IPS-18c (cell line): ENCODE measurements around the gene CXCL14.

Experiments used
- H3K4me3 ChIP-seq: 2 replicates; pipeline ENCODE4 v1.7.0; 2013; ENCODE audit warnings: low read depth, mild to moderate bottlenecking, low read length, moderate library complexity; ENCODE audit not compliant: insufficient read depth
- H3K9me3 ChIP-seq: one replicate; pipeline ENCODE4 v1.6.1; 2013; ENCODE audit warnings: mild to moderate bottlenecking, low read length, moderate library complexity; ENCODE audit not compliant: control insufficient read depth, insufficient read depth

The CXCL14 gene, protein sequence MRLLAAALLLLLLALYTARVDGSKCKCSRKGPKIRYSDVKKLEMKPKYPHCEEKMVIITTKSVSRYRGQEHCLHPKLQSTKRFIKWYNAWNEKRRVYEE

DNA sequence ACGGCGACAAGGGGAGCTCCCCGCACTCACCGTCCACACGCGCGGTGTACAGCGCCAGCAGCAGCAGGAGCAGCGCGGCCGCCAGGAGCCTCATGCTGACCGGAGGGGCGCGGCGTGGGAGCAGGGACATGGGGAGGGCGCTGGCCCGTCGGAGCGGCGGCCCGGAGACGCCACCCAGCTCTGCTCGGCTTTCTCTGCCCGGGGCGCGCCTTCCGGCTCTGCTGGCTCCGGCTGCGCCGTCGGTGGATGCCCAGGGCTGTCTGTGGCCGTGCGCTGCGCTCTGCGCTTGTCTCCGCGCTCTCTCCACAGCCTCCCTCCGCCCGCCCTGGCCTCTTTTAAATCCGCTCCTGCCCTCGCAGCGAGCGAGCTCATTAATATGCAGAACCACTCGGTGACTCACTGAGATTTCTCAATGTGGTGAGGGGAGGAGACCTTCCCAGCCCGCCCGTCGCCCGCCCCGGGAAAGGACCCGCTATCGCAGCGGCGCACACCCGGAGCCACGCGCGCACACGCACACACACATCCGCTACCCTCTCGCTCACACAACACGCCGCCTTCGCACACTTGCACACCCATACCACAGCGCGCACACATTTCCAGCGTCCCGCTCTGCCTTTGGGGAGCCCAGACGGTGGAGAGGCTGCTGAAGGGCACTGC lies at the start of gene CXCL14:
CXCL14 (minus strand) TSS at position 307 of the 657 bp plus-strand sequence; CDS start at position 94, 213 bp downstream.
- H3K4me3 ChIP-seq: peak within 1 kb of the TSS; percentile 63
- H3K9me3 ChIP-seq: no peaks in the 10 kb centered on the region

DNA sequence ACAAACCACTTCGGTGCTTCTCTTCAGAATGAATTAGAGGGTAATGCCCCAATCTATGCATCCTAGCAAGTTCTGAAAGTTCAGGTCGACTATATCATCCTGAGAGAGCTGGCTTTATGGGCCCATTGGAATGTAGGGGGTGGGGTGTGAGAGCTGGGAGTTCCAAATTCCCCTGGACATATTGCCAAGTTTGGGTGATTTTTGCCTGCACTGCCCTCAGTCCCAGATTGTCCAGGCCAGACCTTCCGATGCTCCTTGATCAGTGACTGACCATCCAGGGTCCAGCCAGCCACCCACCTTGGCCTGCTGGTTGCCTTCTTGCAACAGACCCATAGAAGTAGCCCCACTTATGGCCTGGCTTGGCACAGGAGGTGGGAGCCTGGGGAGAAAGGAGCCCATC lies 47.8 kb upstream of the CXCL14 start:
- Histone ChIP-seq H3K9me3 (no peaks in the 10 kb centered on the region), H3K4me3 (no peak overlapping the region)

DNA sequence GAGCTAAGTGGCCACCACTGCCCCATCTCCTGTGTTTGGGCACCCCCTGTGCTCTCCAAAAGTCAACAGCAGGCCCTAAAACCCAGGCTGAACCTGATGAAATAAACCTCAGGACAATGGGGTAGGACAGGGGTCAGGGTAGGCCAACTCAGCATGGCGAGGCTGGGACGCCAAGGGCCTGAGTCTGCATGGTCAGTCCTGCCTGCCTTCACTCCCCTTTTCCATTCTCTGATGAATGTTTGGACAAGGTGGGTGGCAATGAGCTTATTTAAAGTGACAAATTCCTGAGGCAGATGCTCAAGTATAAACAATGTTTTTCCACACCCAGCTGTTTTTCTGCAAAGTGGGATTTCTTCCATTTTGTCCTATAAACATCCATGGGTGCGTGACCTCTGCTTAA lies 47.2 kb upstream of the CXCL14 start:
- Histone ChIP-seq H3K4me3 (no peak overlapping the region), H3K9me3 (no peaks in the 10 kb centered on the region)

DNA sequence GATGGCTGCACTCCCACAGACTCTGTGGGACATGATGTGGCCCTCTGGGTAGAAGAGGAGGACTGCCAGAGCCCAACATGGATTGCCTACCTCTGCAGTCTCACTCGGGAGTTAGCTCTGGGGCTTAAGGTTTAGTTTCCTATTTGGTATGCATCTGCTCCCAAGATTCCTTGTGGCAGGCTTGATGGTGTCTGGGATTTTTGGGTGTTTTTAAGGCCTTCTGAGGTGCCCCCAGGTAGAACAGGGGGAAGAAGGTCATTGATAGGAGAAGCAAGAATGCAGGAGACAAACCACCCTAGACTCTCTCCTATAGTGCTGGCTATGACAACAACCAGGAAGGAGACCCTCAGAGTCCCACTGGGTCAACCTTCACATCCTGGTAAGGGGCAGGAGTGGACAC lies 46.7 kb upstream of the CXCL14 start:
- Histone ChIP-seq H3K4me3 (no peak overlapping the region), H3K9me3 (no peaks in the 10 kb centered on the region)

DNA sequence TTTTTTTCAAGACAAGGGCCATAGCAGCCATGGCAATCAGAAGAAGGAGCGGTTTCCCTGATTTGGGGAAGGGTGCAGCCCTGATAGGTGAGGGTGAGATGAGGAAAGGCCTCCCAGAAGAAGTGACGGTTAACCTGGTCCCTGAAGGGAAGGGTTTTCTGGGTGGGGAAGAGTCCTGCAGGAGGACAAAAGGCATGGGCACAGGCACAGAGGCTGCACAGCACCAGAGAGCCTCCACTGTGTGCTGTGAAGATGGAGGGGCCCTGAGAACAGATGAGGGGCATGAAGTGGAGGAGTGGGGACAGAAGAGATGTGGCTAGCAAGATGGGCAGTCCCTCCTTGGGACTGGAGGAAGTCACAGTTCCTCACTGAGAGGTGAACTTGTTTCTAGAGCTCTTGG lies 46.3 kb upstream of the CXCL14 start:
- no peak overlapping the region for H3K4me3 ChIP-seq
- no peaks in the 10 kb centered on the region for H3K9me3 ChIP-seq

DNA sequence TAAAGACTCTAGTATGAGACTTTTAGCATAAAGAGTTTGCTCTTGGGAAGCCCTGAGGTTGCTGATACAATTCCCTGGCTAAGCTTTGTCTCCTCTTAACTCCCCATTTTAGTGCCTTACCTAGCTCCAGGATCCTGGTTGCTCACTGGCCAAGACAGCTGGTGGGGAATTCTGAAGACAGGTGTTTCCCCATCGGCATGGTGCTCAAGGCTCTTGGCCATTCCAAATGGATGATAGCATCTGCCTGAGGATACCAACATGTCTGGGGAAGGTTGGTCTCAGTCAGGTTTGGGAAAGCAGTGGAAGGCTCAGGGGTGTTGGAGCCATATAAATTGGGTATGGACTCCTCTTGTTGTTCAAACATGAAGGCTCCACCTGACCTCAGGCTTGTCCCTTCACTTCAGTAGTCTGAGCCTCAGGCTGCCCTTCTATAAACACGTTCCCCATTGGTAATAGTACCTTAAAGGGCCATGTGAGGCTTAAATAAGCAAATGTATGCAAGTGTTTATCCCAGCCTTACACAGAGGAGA lies 44.5 kb upstream of the CXCL14 start:
- H3K9me3 ChIP-seq: no peaks in the 10 kb centered on the region
- H3K4me3 ChIP-seq: no peak overlapping the region

DNA sequence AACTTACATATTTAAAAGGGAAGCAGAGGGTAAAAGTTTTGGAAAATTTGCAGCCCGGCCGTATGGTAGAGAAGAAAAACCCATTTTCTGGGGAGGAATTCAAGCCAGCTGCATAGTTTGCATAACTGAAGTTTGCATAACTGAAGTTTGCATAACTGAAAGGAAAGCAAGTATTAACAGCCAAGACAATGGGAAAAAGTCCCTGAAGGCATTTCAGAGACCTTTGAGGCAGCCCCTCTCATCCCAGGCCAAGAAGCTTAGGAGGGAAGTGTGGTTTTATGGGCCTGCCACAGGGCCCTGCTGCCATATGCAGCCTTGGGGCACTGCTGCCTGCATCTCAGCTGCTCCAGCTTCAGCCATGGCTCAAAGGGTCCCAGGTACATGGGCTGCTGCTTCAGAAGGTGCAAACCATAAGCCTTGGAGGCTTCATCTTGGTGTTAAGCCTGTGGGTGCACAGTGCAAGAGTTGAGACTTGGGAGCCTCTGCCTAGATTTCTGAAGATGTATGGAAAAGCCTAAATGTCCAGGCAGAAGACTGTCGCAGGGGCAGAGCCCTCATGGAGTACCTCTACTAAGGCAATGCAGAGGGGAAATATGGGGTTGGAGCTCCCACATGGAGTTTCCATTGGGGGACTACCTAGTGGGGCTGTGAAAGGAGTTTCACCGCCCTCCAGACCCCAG lies 36.9 kb upstream of the CXCL14 start:
- H3K4me3 ChIP-seq: no peak overlapping the region
- peaks cover 2% of the 10 kb centered on the region for H3K9me3 ChIP-seq

DNA sequence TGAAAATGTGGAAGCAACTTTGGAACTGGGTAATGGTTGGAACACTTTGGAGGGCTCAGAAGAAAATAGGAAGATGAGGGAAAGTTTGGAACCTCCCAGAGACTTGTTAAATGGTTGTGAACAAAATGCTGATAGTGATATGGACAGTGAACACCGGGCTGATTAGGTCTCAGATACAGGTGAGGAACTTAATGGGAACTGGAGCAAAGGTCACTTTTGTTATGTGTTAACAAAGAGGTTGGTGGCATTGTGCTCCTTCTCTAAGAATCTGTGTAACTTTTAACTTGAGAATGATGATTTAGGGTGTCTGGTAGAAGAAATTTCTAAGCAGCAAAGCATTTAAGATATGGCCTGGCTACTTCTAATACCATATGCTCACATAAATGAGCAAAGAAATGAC lies 36.4 kb upstream of the CXCL14 start:
- peaks cover 2% of the 10 kb centered on the region for H3K9me3 ChIP-seq
- H3K4me3 ChIP-seq: no peak overlapping the region

DNA sequence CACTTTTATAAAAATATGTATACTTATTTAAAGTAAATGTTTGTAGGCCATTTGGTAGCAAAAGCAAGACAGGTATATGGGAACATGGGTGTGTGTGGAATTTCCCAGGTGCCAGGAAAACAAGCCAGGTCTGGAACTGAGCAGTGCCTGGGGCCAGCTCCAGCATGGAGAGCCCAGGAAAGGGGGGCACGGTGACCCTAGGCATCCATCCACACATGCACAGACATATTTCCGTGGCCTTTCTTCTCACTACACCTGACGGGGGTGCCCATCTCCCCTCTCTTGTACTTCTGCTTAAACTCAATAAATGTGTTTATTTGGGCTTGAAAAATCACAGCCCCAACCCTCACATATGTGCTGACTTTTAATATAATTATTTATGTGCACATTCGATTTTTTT lies 31.2 kb upstream of the CXCL14 start:
- H3K4me3 ChIP-seq: no peak overlapping the region
- H3K9me3 ChIP-seq: no peaks in the 10 kb centered on the region

DNA sequence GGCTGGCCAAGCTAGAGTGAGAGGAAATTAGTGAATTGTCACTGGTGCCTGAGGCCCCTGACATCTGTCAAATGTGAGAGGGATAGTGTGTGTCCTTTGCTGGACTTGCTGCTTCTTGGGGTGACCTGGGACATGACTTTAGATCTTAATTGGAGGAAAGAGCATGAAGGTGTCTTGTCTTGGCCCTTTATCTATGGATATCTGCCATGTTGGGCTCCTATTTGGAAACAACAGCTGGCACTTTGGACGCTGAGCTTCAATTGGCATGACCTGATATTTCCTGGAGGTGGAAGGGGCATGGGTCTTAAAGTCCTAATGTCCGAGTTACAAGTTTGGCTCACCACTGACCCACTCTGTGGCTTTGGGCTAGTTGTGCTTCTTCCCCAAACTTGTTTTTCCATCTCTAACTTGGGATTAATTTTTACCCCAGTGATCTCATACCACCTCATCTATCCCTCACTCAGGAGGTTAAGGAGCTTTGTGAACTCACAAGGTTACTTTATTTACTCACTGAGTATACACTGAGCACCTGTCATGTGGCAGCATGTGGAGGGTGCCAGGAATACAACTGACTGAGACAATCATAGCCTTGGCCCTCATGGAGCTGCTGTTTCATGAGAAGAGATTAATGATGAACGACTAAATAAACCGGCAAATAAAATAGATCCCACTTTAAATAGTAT lies 30.1 kb upstream of the CXCL14 start:
- Histone ChIP-seq H3K9me3 (no peaks in the 10 kb centered on the region), H3K4me3 (no peak overlapping the region)

DNA sequence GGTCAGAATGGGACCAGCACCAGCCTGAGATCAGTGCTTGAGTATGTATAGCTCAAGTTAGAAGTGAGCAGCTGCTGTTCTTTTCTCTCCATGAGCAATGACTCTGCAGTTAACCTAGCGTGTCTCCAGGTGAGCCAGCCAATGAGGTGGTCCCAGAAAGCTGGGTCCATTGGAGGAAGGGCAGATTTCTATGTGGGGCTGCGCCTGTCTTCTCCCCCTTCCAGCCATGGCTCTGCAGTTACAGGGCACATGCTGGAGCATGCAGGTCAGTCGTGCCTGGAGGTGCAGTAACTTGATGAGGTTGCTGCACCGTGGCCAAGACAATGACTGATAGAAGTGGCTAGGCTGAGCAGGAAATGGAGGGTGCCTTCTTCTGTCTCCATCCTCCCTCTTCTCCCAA lies 29.6 kb upstream of the CXCL14 start:
- no peak overlapping the region for H3K4me3 ChIP-seq
- no peaks in the 10 kb centered on the region for H3K9me3 ChIP-seq

DNA sequence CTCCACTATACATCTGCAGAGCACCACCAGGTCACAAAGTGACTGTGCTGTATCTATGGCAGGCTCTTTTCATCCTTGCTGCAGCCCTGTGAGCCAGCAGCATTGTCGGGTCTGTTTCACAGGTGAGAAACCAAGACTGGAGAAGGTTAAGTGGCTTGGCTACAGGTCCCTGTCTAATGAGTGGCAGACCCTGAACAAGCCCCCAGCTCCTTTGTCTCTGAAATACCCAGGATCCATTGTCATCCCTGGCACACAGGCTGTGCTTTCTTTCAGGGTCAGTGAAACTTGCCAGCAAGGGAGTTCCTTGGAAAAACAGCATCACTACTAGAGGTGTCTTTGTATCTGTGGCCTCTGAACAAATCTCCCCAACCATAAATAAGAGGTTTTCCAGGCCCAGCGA lies 27.6 kb upstream of the CXCL14 start:
- H3K4me3 ChIP-seq: no peak overlapping the region
- no peaks in the 10 kb centered on the region for H3K9me3 ChIP-seq

DNA sequence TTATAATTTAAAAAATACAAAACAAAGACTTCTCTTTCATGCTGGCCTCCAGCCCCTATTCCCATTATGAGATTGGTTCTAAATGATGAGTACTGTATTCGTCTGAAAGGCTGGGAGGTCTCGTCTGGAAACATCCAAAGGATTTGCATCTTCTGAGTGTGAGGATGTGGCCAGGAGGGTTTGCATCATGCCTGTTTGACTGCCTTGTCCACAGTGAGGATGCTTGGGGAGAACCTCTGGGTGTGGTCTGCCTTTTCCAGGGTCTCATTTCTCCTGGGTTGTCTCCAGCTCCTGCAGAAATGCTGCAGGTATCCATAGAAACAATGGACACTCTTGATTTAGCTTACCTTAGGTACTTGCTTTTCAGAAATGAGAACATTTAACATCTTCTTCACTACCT lies 26.4 kb upstream of the CXCL14 start:
- H3K4me3 ChIP-seq: no peak overlapping the region
- no peaks in the 10 kb centered on the region for H3K9me3 ChIP-seq

DNA sequence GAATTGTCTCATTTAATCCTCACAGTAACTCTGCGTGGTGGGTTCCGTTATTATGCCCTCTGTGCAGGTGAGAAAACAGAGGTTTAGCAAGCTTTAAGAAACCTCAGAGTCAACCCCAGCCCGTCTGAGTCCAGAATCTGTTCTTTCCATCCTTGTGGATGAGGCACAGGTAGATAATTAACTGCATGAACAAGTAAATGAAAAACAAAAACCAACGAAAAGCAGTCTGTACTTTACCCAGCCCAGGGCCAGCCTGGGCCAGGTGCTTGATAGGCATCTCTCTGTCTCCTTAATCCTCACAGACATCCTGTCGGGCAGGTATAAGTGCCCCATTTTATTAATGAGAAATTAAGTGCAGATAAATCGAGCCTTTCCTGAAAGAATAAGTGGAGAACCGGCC lies 25.3 kb upstream of the CXCL14 start:
- H3K9me3 ChIP-seq: no peaks in the 10 kb centered on the region

DNA sequence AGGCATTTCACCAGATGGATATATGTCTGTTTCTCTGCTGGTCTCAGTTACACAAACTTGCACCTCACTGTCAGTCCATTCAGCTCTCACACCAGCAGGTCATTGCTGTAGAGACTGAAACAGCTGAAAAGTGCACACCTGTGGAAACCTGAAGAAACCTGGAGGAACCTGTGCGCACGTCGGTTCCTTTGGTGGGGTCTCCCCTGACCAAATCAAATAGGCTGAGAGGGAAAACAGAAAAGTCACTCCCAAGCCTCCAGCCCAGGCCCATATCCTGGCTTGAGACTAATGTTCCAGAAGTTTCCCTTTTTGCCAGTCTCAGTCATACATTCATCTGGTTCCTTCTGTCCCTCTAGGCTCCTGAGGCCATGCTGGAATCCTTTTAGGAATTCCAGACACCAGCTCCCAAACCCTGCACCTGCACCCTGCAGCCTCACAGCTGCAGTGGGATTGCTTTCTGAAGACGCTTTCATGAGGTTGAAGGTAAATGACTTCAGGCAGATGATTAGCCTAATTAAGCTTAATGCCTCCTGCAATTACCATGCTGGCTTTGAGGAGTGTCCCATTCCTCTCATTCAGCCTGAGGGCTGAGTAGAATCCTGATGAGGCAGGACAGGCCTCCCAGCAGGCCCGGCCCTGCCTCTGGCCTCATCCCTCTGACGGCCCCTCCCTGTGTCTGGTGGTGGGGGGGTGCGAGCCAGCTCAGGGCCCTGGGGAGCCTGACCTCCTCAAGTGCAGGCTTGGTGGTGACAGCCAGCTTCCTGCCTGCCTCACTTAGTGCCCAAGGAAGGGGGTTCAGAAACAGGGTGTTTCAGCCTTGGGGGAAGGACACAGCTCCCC lies 24.3 kb upstream of the CXCL14 start:
- no peaks in the 10 kb centered on the region for H3K9me3 ChIP-seq
- H3K4me3 ChIP-seq: no peak overlapping the region

More for the DNA sequence above, 25.3 kb upstream of the CXCL14 start:
- H3K4me3 ChIP-seq: no peak overlapping the region

DNA sequence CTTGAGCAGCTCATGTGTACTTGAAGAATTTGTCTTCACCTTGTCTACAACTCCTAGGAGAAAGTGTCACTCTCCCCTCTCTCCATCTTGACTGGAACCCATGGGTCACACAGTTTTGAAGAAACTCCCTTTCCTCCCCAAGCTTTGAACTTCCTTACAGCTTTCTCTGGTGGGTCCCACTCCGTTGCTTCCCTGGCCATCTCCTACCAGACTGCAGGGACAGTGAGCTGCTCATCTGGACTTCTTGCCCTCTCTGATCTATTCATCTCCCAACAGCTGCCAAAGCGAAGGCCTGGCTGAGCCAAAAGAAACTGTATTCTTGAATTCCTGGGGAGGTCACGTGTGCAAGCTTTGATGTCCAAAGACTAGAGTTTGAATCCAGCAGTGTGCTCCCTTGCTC lies 22.7 kb upstream of the CXCL14 start:
- no peak overlapping the region for H3K4me3 ChIP-seq
- H3K9me3 ChIP-seq: no peaks in the 10 kb centered on the region

DNA sequence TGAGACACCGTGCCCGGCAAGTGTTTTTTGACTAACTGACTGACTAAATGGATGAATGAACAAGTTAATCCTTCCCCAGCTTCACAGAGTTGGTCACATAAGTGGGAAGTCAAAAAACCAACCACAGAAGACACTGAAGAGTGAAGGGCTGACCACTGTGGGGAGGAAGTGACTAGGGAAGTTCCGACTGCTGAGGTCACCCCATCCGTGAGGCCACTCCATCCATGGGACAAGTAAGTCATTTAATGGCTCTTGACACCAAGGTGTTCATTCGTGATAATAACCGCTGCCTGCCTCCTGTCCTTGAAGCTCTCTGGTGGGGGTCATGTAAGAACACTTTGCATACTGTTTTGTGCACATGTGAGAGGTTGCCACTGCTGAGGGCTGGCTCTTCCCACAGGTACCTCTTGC lies 22.2 kb upstream of the CXCL14 start:
- Histone ChIP-seq H3K9me3 (no peaks in the 10 kb centered on the region), H3K4me3 (no peak overlapping the region)
